Lower leg skin (tissue), 4 donors: Measurements from ENCODE around the gene EFCAB10. TPM values are rescaled to one million over a fixed set of nuclear protein-coding genes. Genes with fewer than 3 reads are reported as not detected.
"Not testable (repeated sequence)": the region's sequence is repeated elsewhere in the genome, so short reads cannot be mapped to it uniquely, and the experiment has no call there.

Experiments used
- DNase-seq, 2 donors: peaks; one replicate each; pipeline ENCODE4 v3.0.0-alpha.2; 2019; ENCODE audit warnings: low spot score in 2 of 2
- H3K4me3 ChIP-seq: fragments of 200-600 bp; sonication (generic); 2 replicates; pipeline ENCODE4 v1.5.1; 2017; ENCODE audit warnings: mild to moderate bottlenecking, low read depth; ENCODE audit not compliant: poor library complexity, severe bottlenecking
- POLR2A ChIP-seq, 2 donors: fragments of 450-650 bp; IDR thresholded peaks; one replicate each; pipeline ENCODE4 v1.6.1; 2016 to 2017; ENCODE audit warnings: antibody characterized with exemption in 2 of 2, mild to moderate bottlenecking in 1 of 2, moderate library complexity in 1 of 2
- WGBS, 2 donors: methylation state at CpG; one replicate each; pipeline ENCODE4 v1.1.5; 2018; 5-methylcytosine and 5-hydroxymethylcytosine counted together
- intact Hi-C: fragments of 100-400 bp; cut with DNase I; formaldehyde crosslinking; loops from one replicate; pipeline ENCODE4 v1.15.0; 2023; ENCODE audit warnings: low total_unique reads
- total RNA-seq, 4 donors: library from RNA; depleted of rRNA; stranded (reverse); fragments of >200 nt; gene quantifications; one replicate each; pipeline ENCODE4 v1.1.0, GENCODE V29; 2016
- TF ChIP-seq, protein P1 (sequence below), 3 donors: fragments of 450-650 bp; IDR thresholded peaks; one replicate each; pipeline ENCODE4 v1.5.1; 2016; ENCODE audit warnings: antibody characterized with exemption in 3 of 3, mild to moderate bottlenecking in 3 of 3, moderate library complexity in 2 of 3

EFCAB10 gene
- total RNA-seq, 4 donors from 2014 or later = not detected

- TF ChIP-seq, protein P1, sequence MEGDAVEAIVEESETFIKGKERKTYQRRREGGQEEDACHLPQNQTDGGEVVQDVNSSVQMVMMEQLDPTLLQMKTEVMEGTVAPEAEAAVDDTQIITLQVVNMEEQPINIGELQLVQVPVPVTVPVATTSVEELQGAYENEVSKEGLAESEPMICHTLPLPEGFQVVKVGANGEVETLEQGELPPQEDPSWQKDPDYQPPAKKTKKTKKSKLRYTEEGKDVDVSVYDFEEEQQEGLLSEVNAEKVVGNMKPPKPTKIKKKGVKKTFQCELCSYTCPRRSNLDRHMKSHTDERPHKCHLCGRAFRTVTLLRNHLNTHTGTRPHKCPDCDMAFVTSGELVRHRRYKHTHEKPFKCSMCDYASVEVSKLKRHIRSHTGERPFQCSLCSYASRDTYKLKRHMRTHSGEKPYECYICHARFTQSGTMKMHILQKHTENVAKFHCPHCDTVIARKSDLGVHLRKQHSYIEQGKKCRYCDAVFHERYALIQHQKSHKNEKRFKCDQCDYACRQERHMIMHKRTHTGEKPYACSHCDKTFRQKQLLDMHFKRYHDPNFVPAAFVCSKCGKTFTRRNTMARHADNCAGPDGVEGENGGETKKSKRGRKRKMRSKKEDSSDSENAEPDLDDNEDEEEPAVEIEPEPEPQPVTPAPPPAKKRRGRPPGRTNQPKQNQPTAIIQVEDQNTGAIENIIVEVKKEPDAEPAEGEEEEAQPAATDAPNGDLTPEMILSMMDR (IDR thresholded peaks at IDR 0.05) = no peak
- no peak for TF ChIP-seq POLR2A (IDR thresholded peaks at IDR 0.05)
- DNase-seq = peak; percentile 27 to 91
- 8 to 17% methylated on average over 21 to 25 of the region's 25 CpGs for WGBS, 2 donors
- peak overlapping the region; percentile 77 for H3K4me3 ChIP-seq
- intact Hi-C loops = no loop called here
Observed at GRCh38 chr7:105521027-105521716, 60.1 kb downstream of the EFCAB10 start.

GRCh38 chr7:105520620-105521019, 60.7 kb downstream of the EFCAB10 start:
- DNase-seq = peak in 1 of 2 donors; percentile 23
- H3K4me3 ChIP-seq, intact Hi-C loops: not testable (repeated sequence)
- WGBS, 2 donors = 94 to 96% methylated on average over 7 of the region's 7 CpGs

GRCh38 chr7:105519353-105519752, 61.9 kb downstream of the EFCAB10 start:
- DNase-seq = peak in 1 of 2 donors; percentile 29
- no peak overlapping the region for H3K4me3 ChIP-seq
- TF ChIP-seq POLR2A (IDR thresholded peaks at IDR 0.05) = no peak
- TF ChIP-seq, protein P1 (IDR thresholded peaks at IDR 0.05) = no peak
- intact Hi-C loops = no loop called here
- 91 to 95% methylated on average over 6 of the region's 6 CpGs for WGBS, 2 donors

DNA sequence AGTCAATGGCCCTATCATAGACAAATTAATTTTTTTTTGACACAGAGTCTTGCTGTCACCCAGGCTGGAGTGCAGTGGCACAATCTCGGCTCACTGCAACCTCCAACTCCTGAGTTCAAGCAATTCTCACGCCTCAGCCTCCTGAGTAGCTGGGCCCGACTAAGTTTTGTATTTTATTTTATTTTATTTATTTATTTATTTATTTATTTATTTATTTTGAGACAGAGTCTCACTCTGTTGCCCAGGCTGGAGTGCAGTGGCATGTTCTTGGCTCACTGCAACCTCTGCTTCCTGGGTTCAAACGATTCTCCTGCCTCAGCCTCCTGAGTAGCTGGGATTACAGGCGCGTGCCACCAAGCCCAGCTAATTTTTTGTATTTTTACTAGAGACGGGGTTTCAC, 65.7 kb downstream of the EFCAB10 start:
- intact Hi-C loops, H3K4me3 ChIP-seq: not testable (repeated sequence)
- WGBS, 2 donors = 96 to 98% methylated on average over 7 of the region's 7 CpGs
- peak in 1 of 2 donors; percentile 28 for DNase-seq

Other genes starting within 250 kb of the EFCAB10 start
- gene SRPK2, start 192.6 kb downstream of the EFCAB10 start, total RNA-seq = 10 to 100 TPM; 41.0 to 87.1 (median 67.1) TPM
- 10 to 100 TPM; 14.1 to 20.6 (median 16.3) TPM for gene PUS7, start 59.2 kb downstream of the EFCAB10 start, total RNA-seq
- gene RINT1, start 49.3 kb downstream of the EFCAB10 start, total RNA-seq = 10 to 100 TPM; 11.2 to 29.1 (median 21.1) TPM